H9 (cell line): ENCODE results near the gene OLIG1. TPM values are rescaled to one million over a fixed set of nuclear protein-coding genes. Genes with fewer than 3 reads are reported as not detected.

Source experiments
- DNase-seq: peaks from one replicate; pipeline ENCODE4 v3.0.0-alpha.2; 2017
- H2AFZ ChIP-seq: one replicate; pipeline ENCODE4 v1.6.1; 2013; ENCODE audit warnings: mild to moderate bottlenecking, low read length, control low read depth, moderate library complexity
- H2AK5ac ChIP-seq: 2 replicates; pipeline ENCODE4 v1.6.1; 2013; ENCODE audit warnings: low read length, control low read depth, mixed read lengths; ENCODE audit not compliant: insufficient read length
- H2BK120ac ChIP-seq: one replicate; pipeline ENCODE4 v1.6.1; 2013; ENCODE audit warnings: low read depth, mild to moderate bottlenecking, low read length, control low read depth, inconsistent platforms; ENCODE audit not compliant: poor library complexity, severe bottlenecking
- H2BK12ac ChIP-seq: 2 replicates; pipeline ENCODE4 v1.6.1; 2013; ENCODE audit warnings: low read length, control low read depth, mixed read lengths, low read depth; ENCODE audit not compliant: insufficient read length
- H2BK15ac ChIP-seq: 2 replicates; pipeline ENCODE4 v1.6.1; 2013; ENCODE audit warnings: low read depth, low read length, control low read depth
- H2BK20ac ChIP-seq: one replicate; pipeline ENCODE4 v1.6.1; 2013; ENCODE audit warnings: low read depth, mild to moderate bottlenecking, low read length, control low read depth, inconsistent platforms; ENCODE audit not compliant: poor library complexity, severe bottlenecking
- H2BK5ac ChIP-seq: 2 replicates; pipeline ENCODE4 v1.6.1; 2013; ENCODE audit warnings: low read length, control low read depth, mixed read lengths; ENCODE audit not compliant: insufficient read length
- H3K14ac ChIP-seq: 2 replicates; pipeline ENCODE4 v1.6.1; 2013; ENCODE audit warnings: low read length, control low read depth; ENCODE audit not compliant: insufficient read depth
- H3K18ac ChIP-seq: 2 replicates; pipeline ENCODE4 v1.6.1; 2013; ENCODE audit warnings: low read depth, mild to moderate bottlenecking, mixed read lengths, low read length, control low read depth; ENCODE audit not compliant: insufficient read length
- H3K23ac ChIP-seq: 2 replicates; pipeline ENCODE4 v1.6.1; 2013; ENCODE audit warnings: low read length, control low read depth, mixed read lengths, low read depth; ENCODE audit not compliant: insufficient read length
- H3K23me2 ChIP-seq: 2 replicates; pipeline ENCODE4 v1.6.1; 2013; ENCODE audit warnings: low read depth, mild to moderate bottlenecking, mixed read lengths, low read length, control low read depth; ENCODE audit not compliant: insufficient read length, poor library complexity, severe bottlenecking
- H3K27ac ChIP-seq: 2 replicates; pipeline ENCODE4 v1.5.1; 2013; ENCODE audit warnings: low read length, control low read depth, mixed read lengths, low read depth; ENCODE audit not compliant: insufficient read length
- H3K27me3 ChIP-seq: 2 replicates; pipeline ENCODE4 v1.6.1; 2013; ENCODE audit warnings: low read length, control low read depth, inconsistent platforms; ENCODE audit not compliant: insufficient read depth
- H3K4ac ChIP-seq: 2 replicates; pipeline ENCODE4 v1.6.1; 2013; ENCODE audit warnings: low read depth, mild to moderate bottlenecking, control low read depth, inconsistent platforms, low read length, moderate library complexity
- H3K4me1 ChIP-seq: 2 replicates; pipeline ENCODE4 v1.6.1; 2013; ENCODE audit warnings: low read length, control low read depth, inconsistent platforms; ENCODE audit not compliant: insufficient read depth
- H3K4me2 ChIP-seq: 2 replicates; pipeline ENCODE4 v1.6.1; 2013; ENCODE audit warnings: low read length, control low read depth, mixed read lengths; ENCODE audit not compliant: insufficient read length, insufficient read depth
- H3K56ac ChIP-seq: 2 replicates; pipeline ENCODE4 v1.6.1; 2013; ENCODE audit warnings: low read depth, mild to moderate bottlenecking, mixed read lengths, low read length, control low read depth; ENCODE audit not compliant: insufficient read length
- H3K79me1 ChIP-seq: 2 replicates; pipeline ENCODE4 v1.6.1; 2013; ENCODE audit warnings: low read depth, mild to moderate bottlenecking, moderate library complexity, low read length, control low read depth, inconsistent platforms; ENCODE audit not compliant: insufficient read depth, poor library complexity, severe bottlenecking
- H3K79me2 ChIP-seq: 2 replicates; pipeline ENCODE4 v1.6.1; 2013; ENCODE audit warnings: low read length, control low read depth, inconsistent platforms; ENCODE audit not compliant: insufficient read depth
- H3K9ac ChIP-seq: 2 replicates; pipeline ENCODE4 v1.6.1; 2013; ENCODE audit warnings: low read length, control low read depth, mixed read lengths; ENCODE audit not compliant: insufficient read length; ENCODE audit errors: extremely low read depth
- H3K9me3 ChIP-seq: one replicate; pipeline ENCODE4 v1.6.1; 2013; ENCODE audit warnings: low read depth, low read length, inconsistent platforms; ENCODE audit not compliant: control insufficient read depth
- H3T11ph ChIP-seq: one replicate; pipeline ENCODE4 v1.6.1; 2013; ENCODE audit warnings: mild to moderate bottlenecking, low read length, control low read depth, inconsistent platforms
- H4K20me1 ChIP-seq: one replicate; pipeline ENCODE4 v1.6.1; 2013; ENCODE audit not compliant: control insufficient read depth, insufficient read length, insufficient read depth
- H4K5ac ChIP-seq: 2 replicates; pipeline ENCODE4 v1.6.1; 2013; ENCODE audit warnings: low read depth, mild to moderate bottlenecking, mixed read lengths, low read length, control low read depth; ENCODE audit not compliant: insufficient read length
- H4K8ac ChIP-seq: replicated peaks from 2 replicates; pipeline ENCODE4 v1.6.1; 2013; ENCODE audit warnings: low read length, control low read depth, mixed read lengths, low read depth; ENCODE audit not compliant: insufficient read length
- H4K91ac ChIP-seq: 2 replicates; pipeline ENCODE4 v1.6.1; 2013; ENCODE audit warnings: low read depth, mild to moderate bottlenecking, moderate library complexity, mixed read lengths, low read length, control low read depth; ENCODE audit not compliant: insufficient read length
- H3K27ac Mint-ChIP-seq, 3 experiments: 2 replicates in 2 of 3; 3 replicates in 1 of 3; pipeline ENCODE4 v1.8.0; 2020 to 2021; ENCODE audit warnings: mixed read lengths in 3 of 3, mild to moderate bottlenecking in 1 of 3, moderate library complexity in 1 of 3
- H3K27me3 Mint-ChIP-seq: 2 replicates; pipeline ENCODE4 v1.8.0; 2021; ENCODE audit warnings: low read depth, mild to moderate bottlenecking, moderate library complexity, mixed read lengths
- H3K36me3 Mint-ChIP-seq, 3 experiments: 2 replicates in 2 of 3; 3 replicates in 1 of 3; pipeline ENCODE4 v1.8.0; 2020 to 2021; ENCODE audit warnings: low read depth in 3 of 3, mixed read lengths in 3 of 3; ENCODE audit not compliant: insufficient read depth in 1 of 3
- H3K4me1 Mint-ChIP-seq, 2 experiments: 2 replicates each; pipeline ENCODE4 v1.8.0; 2020; ENCODE audit warnings: mixed read lengths in 2 of 2
- H3K4me3 Mint-ChIP-seq, 2 experiments: 2 replicates in 1 of 2; 3 replicates in 1 of 2; pipeline ENCODE4 v1.8.0; 2020 to 2021; ENCODE audit warnings: mild to moderate bottlenecking in 2 of 2, mixed read lengths in 2 of 2, moderate library complexity in 1 of 2
- H3K9me3 Mint-ChIP-seq, 2 experiments: 2 replicates in 1 of 2; 3 replicates in 1 of 2; pipeline ENCODE4 v1.8.0; 2020; ENCODE audit warnings: mild to moderate bottlenecking in 2 of 2, mixed read lengths in 2 of 2, moderate library complexity in 1 of 2
- CTCF ChIP-seq: fragments of 200-600 bp; sonication (generic); conservative IDR thresholded peaks from 3 replicates; pipeline ENCODE4 v1.8.0; 2021; ENCODE audit warnings: antibody characterized with exemption, mild to moderate bottlenecking
- WGBS: extraction: QIAGEN DNeasy Blood & Tissue Kit; methylation state at CpG from one replicate; pipeline ENCODE4 v1.1.7; 2013; ENCODE audit warnings: missing lambda C conversion rate, low lambda C conversion rate, mixed read lengths; ENCODE audit not compliant: insufficient read length; ENCODE audit errors: extremely low coverage; 5-methylcytosine and 5-hydroxymethylcytosine counted together
- total RNA-seq: library from RNA; stranded (reverse); gene quantifications from 2 replicates; pipeline ENCODE4 v1.2.1, GENCODE V29; 2021

OLIG1 gene
- total RNA-seq, 1 experiment from 2014 or later, result 0.31 TPM

GRCh38 chr21:33025489-33026442 lies 44.2 kb upstream of the OLIG1 start, which contains the start of gene OLIG2:
OLIG2 (plus strand) TSS chr21:33025935; CDS start chr21:33026863, 928 bp downstream.
- Histone ChIP-seq H3K14ac (peak within 1 kb of the TSS; percentile 74; the same call in 1 of the 2 replicates), H4K91ac (no peak within 1 kb of the TSS), H3K4me1 (no peaks in the 10 kb centered on the region; the same call in 1 of the 2 replicates), H2BK12ac (no peak within 1 kb of the TSS), H3K4me2 (peak within 1 kb of the TSS; percentile 65), H3K9me3 (no peaks in the 10 kb centered on the region), H3K4ac (no peak within 1 kb of the TSS), H2AFZ (no peak within 1 kb of the TSS), H4K5ac (no peak within 1 kb of the TSS), H2BK15ac (no peak within 1 kb of the TSS), H3K79me1 (no peaks in the 10 kb centered on the region), H3K27ac (no peak within 1 kb of the TSS), H3K23me2 (peaks cover 16% of the 10 kb centered on the region), H3K9ac (no peak within 1 kb of the TSS), H2AK5ac (no peak within 1 kb of the TSS), H3K23ac (no peak within 1 kb of the TSS), H4K8ac (no peak within 1 kb of the TSS), H3K18ac (no peak within 1 kb of the TSS), H2BK20ac (no peak within 1 kb of the TSS), H3K79me2 (no peaks in the 10 kb centered on the region), H3K27me3 (peaks cover 92% of the 10 kb centered on the region), H3K56ac (no peak within 1 kb of the TSS), H4K20me1 (no peaks in the 10 kb centered on the region), H3T11ph (no peak within 1 kb of the TSS), H2BK120ac (no peak within 1 kb of the TSS), H2BK5ac (no peak within 1 kb of the TSS)
- Mint-ChIP-seq H3K27me3 (peaks cover 97% of the 10 kb centered on the region), H3K4me3 (peak within 1 kb of the TSS; percentile 72 to 86), H3K27ac (no peak within 1 kb of the TSS; a peak in 2 of 7 replicates), H3K4me1 (peaks cover 27 to 59% of the 10 kb centered on the region in 2 experiments), H3K36me3 (no peaks in the 10 kb centered on the region), H3K9me3 (no peaks in the 10 kb centered on the region; a peak in 1 of 5 replicates)
- WGBS, result no CpG with 5 or more reads among the region's 59 CpGs
- DNase-seq, result peak; percentile 96
- no peak for TF ChIP-seq CTCF
